ENCODE data around the gene PLPPR2.

The PLPPR2 gene

GRCh38 chr19:11361037-11361770 is 6.0 kb downstream of the PLPPR2 start:
- no CpG with 5 or more reads among the region's 43 CpGs for WGBS (ENCODE audit: extremely low coverage, insufficient coverage, insufficient read length)
- Histone ChIP-seq H3K4me3 (ENCODE audit: low read depth, low read length) (peak overlapping the region; percentile 42), H2BK120ac (ENCODE audit: insufficient read depth, low read length, poor library complexity) (no peak overlapping the region)

GRCh38 chr19:11361771-11362731 is 6.8 kb downstream of the PLPPR2 start:
- Histone ChIP-seq H3K27ac (ENCODE audit: low read depth, low read length) (no peak overlapping the region), H3K36me3 (ENCODE audit: control insufficient read depth in 1 of 2, insufficient read depth in 2 of 2, low read length in 2 of 2) (no peaks in the 10 kb centered on the region), H4K91ac (ENCODE audit: low read depth, low read length) (no peak overlapping the region), H3K79me2 (ENCODE audit: control insufficient read depth, insufficient read depth, low read length, poor library complexity) (no peaks in the 10 kb centered on the region), H3K4ac (ENCODE audit: low read depth, low read length) (no peak overlapping the region), H2AFZ (ENCODE audit: insufficient read depth, low read length, poor library complexity) (no peak overlapping the region), H2BK12ac (ENCODE audit: low read length) (no peak overlapping the region), H3K23ac (ENCODE audit: low read length) (no peak overlapping the region), H3K79me1 (ENCODE audit: low read length) (no peaks in the 10 kb centered on the region), H3K4me3 (ENCODE audit: low read depth, low read length) (no peak overlapping the region), H3K18ac (ENCODE audit: low read length) (no peak overlapping the region), H2BK120ac (ENCODE audit: insufficient read depth, low read length, poor library complexity) (no peak overlapping the region), H2AK5ac (ENCODE audit: low read length) (no peak overlapping the region), H3K4me2 (ENCODE audit: low read length) (peak overlapping the region; percentile 24), H3K27me3 (ENCODE audit: insufficient read depth, low read length) (no peaks in the 10 kb centered on the region), H3K9ac (ENCODE audit: low read length) (no peak overlapping the region), H3K9me3 (ENCODE audit: insufficient read depth, low read depth, low read length) (peaks cover 2% of the 10 kb centered on the region), H3K14ac (ENCODE audit: low read length) (no peak overlapping the region), H2BK5ac (ENCODE audit: low read depth, low read length, poor library complexity) (no peak overlapping the region), H4K12ac (ENCODE audit: low read depth, low read length) (no peak overlapping the region), H4K8ac (ENCODE audit: low read depth, low read length) (no peak overlapping the region), H3K4me1 (ENCODE audit: control insufficient read depth in 1 of 2, insufficient read depth in 2 of 2, low read length in 2 of 2) (peaks cover 0 to 4% of the 10 kb centered on the region in 2 experiments)
- WGBS (ENCODE audit: extremely low coverage, insufficient coverage, insufficient read length): no CpG with 5 or more reads among the region's 35 CpGs
- DNase-seq: no peak

More at GRCh38 chr19:11361037-11361770, 6.0 kb downstream of the PLPPR2 start:
- Histone ChIP-seq H3K4me1 (ENCODE audit: control insufficient read depth in 1 of 2, insufficient read depth in 2 of 2, low read length in 2 of 2) (peaks cover 0 to 4% of the 10 kb centered on the region in 2 experiments), H3K9me3 (ENCODE audit: insufficient read depth, low read depth, low read length) (peaks cover 5% of the 10 kb centered on the region), H3K4me2 (ENCODE audit: low read length) (peak overlapping the region; percentile 24), H2AK5ac (ENCODE audit: low read length) (no peak overlapping the region), H3K23ac (ENCODE audit: low read length) (no peak overlapping the region), H4K12ac (ENCODE audit: low read depth, low read length) (no peak overlapping the region), H3K14ac (ENCODE audit: low read length) (no peak overlapping the region), H3K27ac (ENCODE audit: low read depth, low read length) (no peak overlapping the region), H2BK5ac (ENCODE audit: low read depth, low read length, poor library complexity) (no peak overlapping the region), H3K27me3 (ENCODE audit: insufficient read depth, low read length) (no peaks in the 10 kb centered on the region), H2BK12ac (ENCODE audit: low read length) (no peak overlapping the region), H3K4ac (ENCODE audit: low read depth, low read length) (no peak overlapping the region), H3K79me1 (ENCODE audit: low read length) (no peaks in the 10 kb centered on the region), H3K9ac (ENCODE audit: low read length) (no peak overlapping the region), H2AFZ (ENCODE audit: insufficient read depth, low read length, poor library complexity) (no peak overlapping the region), H3K18ac (ENCODE audit: low read length) (no peak overlapping the region), H4K8ac (ENCODE audit: low read depth, low read length) (no peak overlapping the region), H3K36me3 (ENCODE audit: control insufficient read depth in 1 of 2, insufficient read depth in 2 of 2, low read length in 2 of 2) (no peaks in the 10 kb centered on the region), H4K91ac (ENCODE audit: low read depth, low read length) (no peak overlapping the region), H3K79me2 (ENCODE audit: control insufficient read depth, insufficient read depth, low read length, poor library complexity) (no peaks in the 10 kb centered on the region)
- peak; percentile 84 to 88 for DNase-seq

GRCh38 chr19:11363881-11364280 is 8.6 kb downstream of the PLPPR2 start:
- no peaks in the 10 kb centered on the region for H3K79me1 ChIP-seq (ENCODE audit: low read length)
- no peak overlapping the region for H2BK12ac ChIP-seq (ENCODE audit: low read length)
- no peaks in the 10 kb centered on the region for H3K27me3 ChIP-seq (ENCODE audit: insufficient read depth, low read length)
- H3K9ac ChIP-seq (ENCODE audit: low read length): no peak overlapping the region
- no peak overlapping the region for H3K18ac ChIP-seq (ENCODE audit: low read length)
- peaks cover 0 to 4% of the 10 kb centered on the region in 2 experiments for H3K4me1 ChIP-seq (ENCODE audit: control insufficient read depth in 1 of 2, insufficient read depth in 2 of 2, low read length in 2 of 2)
- H4K91ac ChIP-seq (ENCODE audit: low read depth, low read length): no peak overlapping the region
- no peak overlapping the region for H3K4ac ChIP-seq (ENCODE audit: low read depth, low read length)
- no peak overlapping the region for H2BK5ac ChIP-seq (ENCODE audit: low read depth, low read length, poor library complexity)
- H2AFZ ChIP-seq (ENCODE audit: insufficient read depth, low read length, poor library complexity): no peak overlapping the region
- no peak overlapping the region for H4K8ac ChIP-seq (ENCODE audit: low read depth, low read length)
- H2AK5ac ChIP-seq (ENCODE audit: low read length): no peak overlapping the region
- H3K23ac ChIP-seq (ENCODE audit: low read length): no peak overlapping the region
- H3K36me3 ChIP-seq (ENCODE audit: control insufficient read depth in 1 of 2, insufficient read depth in 2 of 2, low read length in 2 of 2): no peaks in the 10 kb centered on the region
- no CpG with 5 or more reads among the region's 10 CpGs for WGBS (ENCODE audit: extremely low coverage, insufficient coverage, insufficient read length)
- H2BK120ac ChIP-seq (ENCODE audit: insufficient read depth, low read length, poor library complexity): no peak overlapping the region
- H3K9me3 ChIP-seq (ENCODE audit: insufficient read depth, low read depth, low read length): peaks cover 2% of the 10 kb centered on the region
- no peaks in the 10 kb centered on the region for H3K79me2 ChIP-seq (ENCODE audit: control insufficient read depth, insufficient read depth, low read length, poor library complexity)
- H4K12ac ChIP-seq (ENCODE audit: low read depth, low read length): no peak overlapping the region
- no peak overlapping the region for H3K4me3 ChIP-seq (ENCODE audit: low read depth, low read length)
- no peak overlapping the region for H3K4me2 ChIP-seq (ENCODE audit: low read length)
- no peak overlapping the region for H3K27ac ChIP-seq (ENCODE audit: low read depth, low read length)
- no peak for DNase-seq
- H3K14ac ChIP-seq (ENCODE audit: low read length): no peak overlapping the region

DNA sequence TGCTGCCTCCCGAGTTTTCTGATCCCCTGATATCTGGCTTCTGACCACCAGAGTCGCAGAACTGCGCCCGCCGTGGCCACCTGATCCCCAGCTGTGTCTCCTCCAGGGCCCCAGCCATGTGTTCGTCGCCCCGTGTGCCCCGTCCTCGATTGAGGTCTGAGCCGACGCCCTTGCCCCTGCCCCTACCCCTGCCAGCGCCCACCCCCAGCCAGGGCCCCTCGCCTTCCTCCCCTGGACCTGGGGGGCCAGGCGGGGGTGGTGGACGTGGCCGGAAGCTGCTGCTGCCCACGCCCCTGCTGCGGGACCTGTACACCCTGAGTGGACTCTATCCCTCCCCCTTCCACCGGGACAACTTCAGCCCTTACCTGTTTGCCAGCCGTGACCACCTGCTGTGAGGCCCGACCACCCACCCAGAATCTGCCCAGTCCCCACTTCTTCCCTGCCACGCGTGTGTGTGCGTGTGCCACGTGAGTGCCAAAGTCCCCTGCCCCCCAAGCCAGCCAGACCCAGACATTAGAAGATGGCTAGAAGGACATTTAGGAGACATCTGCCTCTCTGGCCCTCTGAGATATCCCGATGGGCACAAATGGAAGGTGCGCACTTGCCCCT is 9.2 kb downstream of the PLPPR2 start:
- no peak for DNase-seq
- no CpG with 5 or more reads among the region's 28 CpGs for WGBS (ENCODE audit: extremely low coverage, insufficient coverage, insufficient read length)

More for the DNA sequence above, 9.2 kb downstream of the PLPPR2 start:
- Histone ChIP-seq H2BK12ac (ENCODE audit: low read length) (no peak overlapping the region), H2AK5ac (ENCODE audit: low read length) (no peak overlapping the region), H3K14ac (ENCODE audit: low read length) (no peak overlapping the region), H3K18ac (ENCODE audit: low read length) (no peak overlapping the region), H3K23ac (ENCODE audit: low read length) (no peak overlapping the region), H3K36me3 (ENCODE audit: control insufficient read depth in 1 of 2, insufficient read depth in 2 of 2, low read length in 2 of 2) (no peaks in the 10 kb centered on the region), H3K4me3 (ENCODE audit: low read depth, low read length) (no peak overlapping the region), H3K79me1 (ENCODE audit: low read length) (no peaks in the 10 kb centered on the region), H3K27ac (ENCODE audit: low read depth, low read length) (no peak overlapping the region), H2BK5ac (ENCODE audit: low read depth, low read length, poor library complexity) (no peak overlapping the region), H3K9me3 (ENCODE audit: insufficient read depth, low read depth, low read length) (peaks cover 2% of the 10 kb centered on the region), H2BK120ac (ENCODE audit: insufficient read depth, low read length, poor library complexity) (no peak overlapping the region), H3K27me3 (ENCODE audit: insufficient read depth, low read length) (no peaks in the 10 kb centered on the region), H4K8ac (ENCODE audit: low read depth, low read length) (no peak overlapping the region), H3K4me2 (ENCODE audit: low read length) (no peak overlapping the region), H3K4ac (ENCODE audit: low read depth, low read length) (no peak overlapping the region), H3K4me1 (ENCODE audit: control insufficient read depth in 1 of 2, insufficient read depth in 2 of 2, low read length in 2 of 2) (peaks cover 0 to 4% of the 10 kb centered on the region in 2 experiments), H4K91ac (ENCODE audit: low read depth, low read length) (no peak overlapping the region), H3K9ac (ENCODE audit: low read length) (no peak overlapping the region), H4K12ac (ENCODE audit: low read depth, low read length) (no peak overlapping the region), H2AFZ (ENCODE audit: insufficient read depth, low read length, poor library complexity) (no peak overlapping the region), H3K79me2 (ENCODE audit: control insufficient read depth, insufficient read depth, low read length, poor library complexity) (no peaks in the 10 kb centered on the region)

All from trophoblast cell (in vitro differentiated cells and primary cell).